Astrocyte of the cerebellum (primary cell): Measurements from ENCODE around the gene KCND2.

ENCODE experiments used
- DNase-seq: peaks from one replicate; pipeline ENCODE4 v3.0.0-alpha.2; 2011; ENCODE audit warnings: low read depth
- H3K4me3 ChIP-seq: 2 replicates; pipeline ENCODE4 v1.5.1; 2011; ENCODE audit warnings: mild to moderate bottlenecking, low read depth, low read length, moderate library complexity
- in situ Hi-C: cut with HindIII; loops from 2 replicates; pipeline ENCODE4 v1.10.0; 2017; ENCODE audit warnings: low sequenced_read_pairs
- TF ChIP-seq, protein P1 (sequence below): IDR thresholded peaks from 2 replicates; pipeline ENCODE4 v1.5.1; 2012; ENCODE audit warnings: low read length, low read depth, moderate library complexity, mild to moderate bottlenecking; ENCODE audit errors: missing control alignments

KCND2 gene

GRCh38 chr7:120714945-120715344 is 442.0 kb downstream of the KCND2 start:
- TF ChIP-seq, protein P1, sequence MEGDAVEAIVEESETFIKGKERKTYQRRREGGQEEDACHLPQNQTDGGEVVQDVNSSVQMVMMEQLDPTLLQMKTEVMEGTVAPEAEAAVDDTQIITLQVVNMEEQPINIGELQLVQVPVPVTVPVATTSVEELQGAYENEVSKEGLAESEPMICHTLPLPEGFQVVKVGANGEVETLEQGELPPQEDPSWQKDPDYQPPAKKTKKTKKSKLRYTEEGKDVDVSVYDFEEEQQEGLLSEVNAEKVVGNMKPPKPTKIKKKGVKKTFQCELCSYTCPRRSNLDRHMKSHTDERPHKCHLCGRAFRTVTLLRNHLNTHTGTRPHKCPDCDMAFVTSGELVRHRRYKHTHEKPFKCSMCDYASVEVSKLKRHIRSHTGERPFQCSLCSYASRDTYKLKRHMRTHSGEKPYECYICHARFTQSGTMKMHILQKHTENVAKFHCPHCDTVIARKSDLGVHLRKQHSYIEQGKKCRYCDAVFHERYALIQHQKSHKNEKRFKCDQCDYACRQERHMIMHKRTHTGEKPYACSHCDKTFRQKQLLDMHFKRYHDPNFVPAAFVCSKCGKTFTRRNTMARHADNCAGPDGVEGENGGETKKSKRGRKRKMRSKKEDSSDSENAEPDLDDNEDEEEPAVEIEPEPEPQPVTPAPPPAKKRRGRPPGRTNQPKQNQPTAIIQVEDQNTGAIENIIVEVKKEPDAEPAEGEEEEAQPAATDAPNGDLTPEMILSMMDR = no peak
- no peak for DNase-seq
- in situ Hi-C loops = no loop called here
- H3K4me3 ChIP-seq = no peak overlapping the region

DNA sequence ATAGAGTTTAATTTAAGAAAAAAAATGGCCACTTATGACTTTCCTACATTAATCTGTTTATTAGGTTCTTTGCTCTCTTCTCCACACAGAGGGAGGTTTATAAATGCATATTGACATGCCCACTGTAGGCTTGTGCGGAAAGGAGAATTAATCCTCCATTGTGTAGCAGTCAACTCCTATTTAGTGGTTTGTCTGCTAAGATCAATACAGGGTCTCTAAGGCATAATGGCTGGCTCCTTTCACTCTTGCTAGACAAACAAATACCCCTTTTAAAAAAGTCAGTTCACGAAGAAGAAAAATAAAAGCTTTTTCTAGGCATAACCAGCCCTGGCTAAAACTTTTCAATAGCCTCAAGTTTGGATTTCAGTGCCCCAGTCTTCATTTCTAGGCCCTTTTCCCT is 443.3 kb downstream of the KCND2 start:
- DNase-seq = no peak
- no peak overlapping the region for H3K4me3 ChIP-seq
- TF ChIP-seq, protein P1 = no peak
- in situ Hi-C loops = no loop called here

DNA sequence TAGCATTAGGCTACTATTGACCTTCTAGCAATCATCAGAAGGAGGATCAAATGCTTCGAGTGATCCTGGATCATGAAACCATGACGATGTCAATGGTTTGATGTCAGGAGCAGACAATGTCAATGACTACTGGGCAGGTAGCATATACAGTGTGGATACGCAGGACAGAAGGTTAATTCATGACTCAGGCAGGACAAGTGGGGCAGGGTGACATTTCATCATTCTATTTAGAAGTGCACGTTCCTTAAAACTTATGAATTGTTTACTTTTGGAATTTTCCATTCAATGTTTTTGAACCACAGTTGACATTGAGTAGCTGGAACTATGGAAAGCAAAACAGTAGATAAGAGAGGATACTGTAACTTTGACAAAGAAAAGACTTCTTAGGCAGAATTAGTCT is 444.2 kb downstream of the KCND2 start:
- no peak overlapping the region for H3K4me3 ChIP-seq
- TF ChIP-seq, protein P1 = no peak
- in situ Hi-C loops = no loop called here
- DNase-seq = no peak

DNA sequence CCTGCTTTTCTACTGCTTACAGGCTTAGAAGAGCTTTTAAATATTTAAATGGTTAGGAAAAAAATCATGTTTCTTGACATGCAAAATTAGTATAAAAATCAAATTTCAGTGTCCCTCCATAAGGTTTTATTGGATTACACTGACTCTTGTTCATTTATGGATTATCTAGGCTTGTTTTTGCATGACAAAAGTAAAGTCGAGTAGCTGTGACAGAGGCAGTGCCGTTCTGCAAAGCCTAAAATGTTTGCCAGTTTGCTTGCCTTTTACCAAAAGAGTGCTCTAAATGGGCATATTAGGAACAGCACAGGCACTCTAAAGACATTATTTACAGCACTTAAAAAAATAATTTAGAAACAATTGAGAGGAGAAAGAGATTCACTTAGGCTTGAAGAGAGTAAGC is 445.4 kb downstream of the KCND2 start:
- TF ChIP-seq, protein P1 = no peak
- no peak for DNase-seq
- in situ Hi-C loops = no loop called here
- H3K4me3 ChIP-seq = no peak overlapping the region

GRCh38 chr7:120720317-120720716 is 447.3 kb downstream of the KCND2 start:
- in situ Hi-C loops = no loop called here
- H3K4me3 ChIP-seq = no peak overlapping the region
- TF ChIP-seq, protein P1 = no peak
- no peak for DNase-seq

DNA sequence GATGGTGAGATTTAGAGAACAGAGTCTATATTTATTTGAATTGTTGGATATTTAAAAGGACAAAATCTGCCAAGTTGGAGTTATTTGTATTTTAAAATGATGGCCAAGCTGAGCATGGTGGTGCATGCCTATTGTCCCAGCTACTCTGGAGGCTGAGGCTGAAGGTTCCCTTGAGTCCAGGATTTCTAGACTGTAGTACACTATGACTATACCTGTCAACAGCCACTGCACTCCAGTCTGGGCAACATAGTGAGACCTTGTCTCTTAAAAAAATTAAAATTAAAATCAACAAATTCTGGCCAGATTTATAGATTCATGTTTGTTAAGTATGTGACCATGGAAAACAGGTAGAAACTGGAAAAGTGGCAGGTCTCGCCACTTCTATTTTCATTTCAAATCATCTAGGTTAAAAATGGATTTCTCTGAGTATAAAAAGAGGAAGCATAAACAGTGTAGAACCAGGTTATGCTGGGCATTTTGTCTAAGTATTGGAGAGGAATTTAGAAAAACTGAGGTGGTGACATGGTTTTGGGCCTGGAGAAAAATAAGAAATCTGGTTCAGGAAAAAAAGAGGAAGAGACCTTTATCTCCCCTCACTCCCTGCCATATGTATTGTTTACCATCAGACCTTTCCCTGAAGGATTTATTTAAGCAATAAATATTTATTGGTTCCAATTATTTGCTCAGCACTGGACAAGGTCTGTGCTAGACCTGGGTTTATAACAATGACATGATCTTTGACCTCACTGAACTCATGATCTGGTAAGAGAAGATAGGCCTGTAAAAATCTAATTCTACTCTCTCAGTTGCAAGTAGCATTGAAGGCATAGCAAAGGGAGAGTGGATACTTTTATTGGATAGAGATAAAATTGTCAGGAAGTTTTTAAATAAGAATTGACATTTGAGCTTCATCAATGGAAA is 450.8 kb downstream of the KCND2 start:
- in situ Hi-C loops = no loop called here
- TF ChIP-seq, protein P1 = no peak
- no peak overlapping the region for H3K4me3 ChIP-seq
- DNase-seq = no peak
